MV-4-11 (cell line): ENCODE data around the gene PHF10.

ENCODE experiments used
- DNase-seq: peaks from one replicate; lab custom pipeline; 2025; lab: John Stamatoyannopoulos, UW

The PHF10 gene

DNA sequence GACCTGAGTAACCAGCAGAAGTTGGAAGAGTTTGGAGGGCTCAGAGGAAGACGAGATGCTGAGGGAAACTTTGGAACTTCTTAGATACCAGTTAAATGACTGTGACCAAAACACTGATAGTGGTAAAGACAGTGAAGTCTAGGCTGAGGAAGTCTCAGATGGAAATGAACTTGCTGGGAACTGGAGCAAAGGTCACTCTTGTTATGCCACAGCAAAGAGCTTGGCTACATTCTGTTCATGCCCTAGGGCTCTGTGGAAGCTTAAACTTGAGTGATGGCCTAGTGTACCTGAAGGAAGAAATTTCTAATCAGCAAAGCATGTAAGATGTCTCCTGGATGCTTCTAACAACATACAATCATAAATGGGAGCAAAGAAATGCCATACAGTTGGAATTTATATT, 47.2 kb downstream of the PHF10 start:
- no peak for DNase-seq

DNA sequence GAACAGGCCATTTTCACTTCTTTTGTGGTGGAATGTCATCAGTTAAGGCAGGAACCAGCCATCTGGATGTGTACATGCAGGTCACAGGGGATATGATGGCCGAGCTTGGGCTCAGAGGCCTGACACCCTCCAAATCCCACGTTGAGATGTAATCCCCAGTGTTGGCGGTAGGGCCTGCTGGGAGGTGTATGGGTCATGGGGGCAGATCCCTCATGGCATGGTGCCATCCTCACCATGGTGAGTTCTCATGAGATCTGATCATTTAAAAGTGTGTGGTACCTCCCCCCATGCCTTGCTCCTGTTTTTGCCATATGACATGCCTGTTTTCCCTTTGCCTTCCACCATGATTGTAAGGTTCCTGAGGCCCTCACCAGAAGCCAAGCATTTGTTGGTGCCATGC, 49.3 kb downstream of the PHF10 start:
- no peak for DNase-seq

DNA sequence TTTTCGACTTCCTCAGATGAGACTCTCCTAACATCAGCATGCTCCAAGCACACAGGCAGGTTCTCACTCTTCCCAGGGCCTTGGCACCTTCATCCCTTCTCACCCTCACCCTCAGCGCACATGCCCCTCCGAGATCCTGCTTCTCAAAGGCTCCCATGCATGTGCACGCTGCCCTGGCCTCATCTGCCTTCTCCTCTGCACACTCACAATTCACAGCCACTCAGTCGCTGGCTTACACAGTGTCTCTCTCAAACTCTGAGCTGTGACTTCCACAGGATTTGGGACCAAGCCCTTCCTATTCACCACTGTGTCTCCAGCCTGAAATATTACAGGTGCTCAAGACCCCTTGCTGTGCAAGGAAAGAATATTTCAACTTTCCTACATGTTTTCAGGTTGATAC, 52.7 kb downstream of the PHF10 start:
- DNase-seq: no peak

DNA sequence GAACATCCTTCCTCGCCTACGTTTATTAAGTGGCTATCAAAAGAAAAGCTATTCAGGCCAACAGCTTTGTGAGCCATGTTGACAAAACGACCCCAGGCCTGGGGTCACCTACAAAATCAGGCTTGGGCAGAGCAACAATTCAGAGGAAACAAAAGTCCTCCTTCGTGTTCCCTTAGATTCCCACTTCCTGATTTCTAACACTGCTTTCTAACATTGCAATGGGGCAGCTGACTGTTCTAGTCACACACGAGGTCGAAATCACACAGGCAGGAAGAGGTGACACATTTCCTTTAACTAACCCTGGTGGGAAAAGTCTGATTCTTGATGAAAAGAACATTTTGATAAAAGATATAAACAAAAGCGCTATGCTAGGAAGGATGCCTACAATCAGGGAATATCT, 54.4 kb downstream of the PHF10 start:
- DNase-seq: peak; percentile 75

DNA sequence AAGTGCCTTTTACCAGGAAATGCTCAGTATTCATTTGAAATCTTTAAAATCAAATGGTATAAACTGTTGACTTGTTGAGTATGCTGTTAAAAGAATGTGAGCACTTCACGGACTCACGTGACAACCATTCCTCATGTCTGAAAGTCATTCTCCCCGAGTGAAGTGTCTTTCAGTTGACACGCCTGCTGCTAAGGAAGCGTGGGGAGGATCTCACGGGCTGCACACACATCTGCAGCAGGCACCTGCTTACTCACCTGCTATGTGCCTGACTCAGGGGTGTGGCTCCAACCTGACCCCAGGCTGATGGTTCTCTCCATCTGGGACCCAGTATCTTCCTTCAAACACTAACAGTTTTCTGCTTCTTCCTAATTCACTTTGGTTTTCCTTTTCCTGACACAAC, 55.2 kb downstream of the PHF10 start:
- no peak for DNase-seq

DNA sequence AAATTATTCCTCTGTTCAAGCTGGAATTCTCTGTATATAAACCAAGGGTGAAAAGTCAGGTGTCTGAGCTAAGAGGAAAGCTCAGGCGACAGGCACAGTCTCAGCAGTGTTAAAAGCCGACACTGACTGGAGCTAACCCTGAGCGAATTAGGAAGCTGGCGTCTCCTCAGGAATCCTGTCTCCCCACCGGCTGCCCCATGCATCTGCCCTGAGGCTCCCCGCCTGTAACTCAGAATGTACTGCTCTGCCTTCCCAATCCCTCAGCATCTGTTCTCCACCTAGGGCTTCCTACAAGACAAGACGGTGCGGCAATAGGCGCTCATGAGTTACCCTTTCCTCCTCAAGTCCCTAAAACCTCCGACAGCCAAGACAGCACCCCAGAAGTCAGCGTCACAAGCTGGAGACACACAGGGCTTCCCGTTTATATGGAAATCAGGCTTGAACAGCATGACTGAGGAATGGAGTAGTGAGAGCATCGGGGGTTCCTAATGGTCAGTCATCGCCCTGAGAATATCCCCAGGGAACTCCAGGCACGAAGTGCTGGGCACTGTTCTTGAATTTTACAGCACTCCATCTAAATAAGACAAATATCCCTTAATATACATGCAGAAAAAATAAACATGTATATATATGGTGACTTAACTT, 56.0 kb downstream of the PHF10 start:
- DNase-seq: no peak

DNA sequence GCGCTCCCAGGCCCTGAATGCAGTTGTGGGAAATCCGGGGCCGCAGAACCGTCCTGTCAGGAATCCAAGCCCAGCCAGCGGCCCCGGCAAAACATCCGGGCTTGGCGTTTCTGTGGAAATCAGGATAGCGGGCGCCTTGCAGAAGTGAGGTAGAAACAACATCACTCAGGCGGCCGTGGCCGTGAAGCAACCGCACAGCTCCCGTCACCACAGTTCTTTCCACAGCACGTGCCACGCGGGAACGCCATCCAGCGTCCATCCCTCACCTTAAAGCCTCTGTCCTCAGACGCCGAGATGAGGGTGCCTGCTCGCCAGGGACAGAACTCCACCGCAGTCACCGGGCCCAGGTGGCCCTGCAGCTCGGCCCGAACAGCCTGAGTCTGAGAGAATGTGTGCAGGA, 56.6 kb downstream of the PHF10 start:
- DNase-seq: no peak

DNA sequence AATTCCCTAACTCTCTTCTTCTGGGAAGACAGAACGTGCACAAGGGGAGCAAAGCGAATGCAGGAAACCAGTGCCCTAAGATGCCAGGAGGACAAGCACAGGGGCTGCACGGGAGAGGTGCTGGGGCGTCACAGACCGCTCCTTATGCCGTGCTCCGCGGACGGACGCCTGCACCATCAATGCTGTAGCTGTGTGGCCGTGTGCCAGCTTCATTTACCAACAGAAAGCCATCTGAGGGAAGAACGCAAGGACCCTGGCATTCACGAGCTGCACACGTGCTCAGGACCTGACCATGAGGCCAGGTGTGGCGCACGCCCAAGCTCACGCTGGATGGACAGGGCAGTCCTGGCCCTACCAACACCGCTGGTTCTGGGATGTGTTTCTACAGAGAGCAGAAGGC, 57.9 kb downstream of the PHF10 start:
- no peak for DNase-seq

DNA sequence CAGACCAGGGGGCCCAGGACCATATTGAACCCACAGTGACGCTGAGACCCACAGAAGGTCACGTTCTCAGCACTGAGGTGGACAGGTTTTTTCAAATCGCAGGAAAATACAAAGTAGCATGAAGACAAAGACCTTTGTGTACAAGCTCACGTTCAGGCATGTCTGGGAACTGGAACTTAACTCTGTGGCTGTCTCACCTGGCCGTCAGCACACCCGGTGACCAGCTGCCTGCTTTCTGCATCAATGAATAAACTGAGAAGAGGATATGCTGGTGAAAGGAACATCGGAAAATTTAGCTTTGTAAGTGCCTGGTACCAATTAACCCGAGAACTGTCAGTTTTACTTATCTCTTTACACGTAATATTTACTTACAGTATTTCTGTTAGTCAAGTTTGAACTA, 59.0 kb downstream of the PHF10 start:
- no peak for DNase-seq

DNA sequence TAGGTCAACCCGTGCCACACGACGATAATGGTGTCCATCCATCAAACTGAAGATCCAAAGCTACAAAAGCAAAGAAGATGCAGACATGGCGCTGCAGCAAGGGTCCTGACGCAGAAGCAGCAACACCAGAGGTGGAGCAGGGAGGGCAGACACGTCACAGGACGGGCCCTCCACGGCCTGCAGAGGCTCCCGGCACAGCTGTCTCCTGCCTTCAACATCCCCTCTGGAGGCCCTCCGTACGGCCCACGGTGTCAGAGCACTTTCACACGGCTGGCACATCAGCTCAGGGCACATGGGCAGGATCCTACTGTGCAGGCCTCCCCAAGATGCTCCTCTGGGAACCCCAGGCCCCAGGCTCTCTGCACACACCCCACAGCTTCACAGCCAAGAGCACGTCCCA, 60.1 kb downstream of the PHF10 start:
- no peak for DNase-seq

DNA sequence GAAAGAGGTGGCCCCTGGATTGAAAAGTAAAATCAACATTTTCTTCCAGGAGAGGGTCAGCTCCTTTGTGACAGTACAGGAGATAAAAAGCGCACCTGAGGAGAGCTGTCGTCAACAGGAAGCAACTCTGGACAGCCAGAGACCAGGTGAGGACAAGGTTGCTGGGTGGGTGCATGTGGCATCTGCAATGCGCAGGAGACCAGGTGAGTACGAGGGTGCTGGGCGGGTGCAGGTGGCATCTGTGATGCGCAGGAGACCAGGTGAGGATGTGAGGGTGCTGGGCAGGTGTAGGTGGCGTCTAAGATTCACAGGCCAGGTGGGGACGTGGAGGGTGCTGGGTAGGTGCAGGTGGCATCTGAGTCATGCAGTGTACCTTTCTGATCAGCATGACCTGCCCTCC, 60.8 kb downstream of the PHF10 start:
- DNase-seq: no peak

DNA sequence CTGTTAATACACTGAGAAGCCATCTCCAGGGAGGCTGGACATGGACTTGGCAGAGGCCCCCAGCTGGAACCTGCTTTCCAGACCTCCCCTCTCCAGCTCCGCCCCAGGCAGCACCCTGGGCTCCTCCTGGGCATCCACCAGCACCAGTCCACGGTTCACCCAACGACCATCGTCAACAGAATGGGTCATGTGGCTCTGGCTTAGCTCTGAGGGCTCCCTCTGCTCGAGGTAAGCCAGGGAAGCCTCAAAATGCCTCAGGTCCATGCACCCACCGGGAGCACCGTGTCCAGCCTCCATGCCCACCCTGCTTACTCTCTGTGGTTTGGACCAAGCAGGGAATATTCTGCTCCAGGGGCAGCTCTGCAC, 62.9 kb downstream of the PHF10 start:
- no peak for DNase-seq

DNA sequence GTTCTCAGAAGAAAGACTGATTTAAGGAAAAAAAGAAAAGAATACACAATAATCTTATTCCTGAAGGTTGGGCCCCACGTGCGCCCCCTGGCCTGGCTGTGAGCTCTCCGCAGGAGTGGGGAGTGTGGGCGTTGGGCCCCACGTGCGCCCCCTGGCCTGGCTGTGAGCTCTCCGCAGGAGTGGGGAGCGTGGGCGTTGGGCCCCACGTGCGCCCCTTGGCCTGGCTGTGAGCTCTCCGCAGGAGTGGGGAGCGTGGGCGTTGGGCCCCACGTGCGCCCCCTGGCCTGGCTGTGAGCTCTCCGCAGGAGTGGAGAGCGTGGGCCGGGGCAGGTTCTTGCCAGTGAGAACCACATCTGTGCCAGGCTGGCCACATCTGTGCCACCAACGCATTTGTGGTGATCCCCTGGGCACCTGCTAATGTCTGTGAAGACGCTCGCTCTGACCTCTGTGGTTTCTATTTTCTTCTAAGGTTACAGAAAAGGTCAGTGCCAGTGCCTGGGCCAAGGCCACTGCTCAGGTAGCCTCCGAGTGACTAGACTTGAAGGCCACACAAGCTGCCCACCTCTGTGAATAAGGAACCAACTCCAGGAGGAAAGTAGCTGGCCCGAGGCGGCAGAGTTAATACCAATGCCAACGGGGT, 63.4 kb downstream of the PHF10 start:
- no peak for DNase-seq

DNA sequence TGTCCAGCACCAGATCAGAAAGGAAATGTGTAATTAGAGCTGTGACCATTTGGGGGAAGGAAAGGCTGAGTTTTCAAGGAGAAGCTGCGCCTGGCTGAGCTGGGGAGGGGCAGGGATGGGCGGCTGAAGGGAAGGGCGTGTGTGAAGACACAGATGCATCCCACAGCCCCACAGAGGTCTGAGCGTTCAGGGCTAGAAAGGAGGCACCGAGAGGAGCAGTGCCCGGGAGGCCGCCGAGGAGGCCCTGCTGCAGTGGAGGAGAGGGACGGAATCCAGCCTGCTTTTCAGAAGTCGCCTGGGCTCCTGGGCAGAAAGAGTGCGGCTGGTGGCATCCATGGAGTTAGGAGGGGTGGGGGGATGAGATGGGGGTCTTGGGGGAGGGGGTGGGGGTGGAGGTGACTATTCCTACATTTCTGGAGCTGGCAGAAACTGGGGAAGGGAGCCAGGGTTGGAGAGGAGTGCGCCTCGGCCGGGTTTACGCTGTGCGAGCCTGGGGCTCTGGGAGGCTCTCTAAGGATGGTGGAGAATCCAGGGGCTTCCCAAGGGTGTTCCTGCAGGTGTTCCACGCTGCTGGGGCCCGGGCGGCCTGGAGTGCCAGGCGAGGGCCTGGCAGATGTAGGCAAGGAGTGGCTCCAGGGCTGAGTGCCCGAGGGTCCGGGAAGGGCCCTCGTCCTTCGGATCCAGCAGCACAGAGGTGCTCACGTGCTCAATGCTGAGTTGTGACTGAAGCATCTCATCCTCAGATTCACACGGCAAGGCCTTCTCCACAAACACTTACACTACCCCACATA, 64.3 kb downstream of the PHF10 start:
- DNase-seq: no peak

DNA sequence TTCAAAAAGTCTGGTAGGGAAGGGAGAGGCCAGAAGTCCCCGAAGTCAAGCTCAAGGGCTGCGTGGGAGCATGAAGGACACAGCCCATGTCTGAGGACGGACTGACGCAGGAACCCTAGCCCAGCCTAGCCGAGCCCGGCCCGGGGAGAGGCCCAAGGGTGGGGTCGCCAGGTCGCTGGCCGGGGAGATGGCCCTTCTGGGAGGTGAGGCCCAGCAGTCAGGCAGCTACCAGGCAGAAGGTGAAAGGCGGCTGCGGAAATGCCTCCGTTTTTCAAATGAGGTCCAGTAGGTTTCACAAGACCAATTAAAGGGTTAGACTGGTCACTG, 67.1 kb downstream of the PHF10 start:
- DNase-seq: no peak

DNA sequence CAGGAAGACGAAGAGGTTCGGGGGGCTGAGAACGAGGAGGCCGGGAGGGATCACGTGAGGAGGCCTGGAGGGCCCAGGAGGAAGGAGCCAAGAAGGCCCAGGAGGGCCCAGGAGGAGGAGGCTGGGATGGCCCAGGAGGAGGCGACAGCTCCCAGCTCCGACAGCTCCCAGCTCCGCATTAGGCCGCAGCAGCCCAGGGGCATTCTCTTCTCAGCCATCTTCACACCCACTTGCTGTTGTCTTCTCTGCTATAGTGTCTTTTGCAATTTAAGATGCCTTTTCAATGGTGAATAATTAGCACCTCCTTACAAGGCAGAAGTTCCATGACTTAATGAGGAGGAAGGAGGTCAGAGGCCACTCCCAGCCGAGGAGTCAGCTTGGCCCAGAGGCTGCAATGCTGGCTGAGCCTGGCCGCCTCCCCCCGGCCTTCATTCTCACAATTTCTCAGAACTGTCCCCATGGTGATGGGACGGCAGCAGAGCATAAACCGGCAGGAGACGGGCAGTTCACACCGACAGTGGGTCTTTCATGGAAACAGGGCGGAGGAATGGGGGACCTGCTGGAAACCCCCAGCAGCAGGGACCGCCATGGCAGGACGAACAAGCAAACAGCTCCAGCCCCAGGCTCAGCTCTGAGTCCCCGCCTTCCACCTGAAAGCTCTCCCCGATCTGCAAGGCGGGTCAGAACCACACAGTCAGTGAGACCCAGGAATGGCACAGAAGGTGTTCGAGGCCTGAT, 67.6 kb downstream of the PHF10 start:
- DNase-seq: no peak

DNA sequence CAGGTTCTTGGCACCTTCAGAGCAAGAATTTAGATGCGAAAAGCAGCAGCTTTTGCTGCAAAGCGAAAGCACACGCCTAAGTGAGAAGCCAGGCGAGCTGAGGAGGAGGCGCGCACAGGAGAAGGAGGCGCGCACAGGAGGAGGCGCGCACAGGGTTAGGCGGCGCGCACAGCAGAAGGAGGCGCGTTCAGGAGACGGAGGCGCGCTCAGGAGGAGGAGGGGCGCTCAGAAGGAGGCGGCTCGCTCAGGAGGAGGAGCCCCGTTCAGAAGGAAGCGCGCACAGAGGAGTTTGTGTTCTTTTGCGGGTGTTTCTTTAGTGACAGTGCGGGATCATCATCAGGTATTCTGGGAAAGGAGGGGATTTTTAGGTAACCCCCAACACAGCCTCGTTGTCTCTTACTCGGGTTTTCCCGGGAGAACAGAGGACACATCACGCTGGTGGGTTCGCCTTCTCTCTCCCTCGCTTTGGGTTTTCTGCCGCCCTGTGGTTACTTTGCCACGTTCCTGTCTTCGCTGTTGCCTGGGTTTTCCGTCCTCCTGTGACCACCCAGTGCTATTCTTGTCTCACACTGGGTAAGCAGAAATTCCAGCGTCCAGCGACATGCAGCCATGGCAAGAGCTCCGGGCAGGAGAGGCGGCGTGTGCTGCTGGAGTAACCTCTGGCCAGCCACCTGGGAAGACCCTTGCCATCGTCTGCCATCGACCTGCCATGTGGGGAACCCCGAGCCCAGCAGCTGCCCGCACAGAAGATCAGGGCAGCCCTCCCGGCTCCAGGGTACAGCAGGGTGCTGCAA, 69.5 kb downstream of the PHF10 start:
- DNase-seq: no peak
